ENCODE data around the gene ZNF221. TPM values are rescaled to one million over a fixed set of nuclear protein-coding genes. Genes with fewer than 3 reads are reported as not detected.

ZNF221 gene
- total and polyA plus RNA-seq, 2 experiments from 2014 or later, result 1.5 to 9.2 TPM

DNA sequence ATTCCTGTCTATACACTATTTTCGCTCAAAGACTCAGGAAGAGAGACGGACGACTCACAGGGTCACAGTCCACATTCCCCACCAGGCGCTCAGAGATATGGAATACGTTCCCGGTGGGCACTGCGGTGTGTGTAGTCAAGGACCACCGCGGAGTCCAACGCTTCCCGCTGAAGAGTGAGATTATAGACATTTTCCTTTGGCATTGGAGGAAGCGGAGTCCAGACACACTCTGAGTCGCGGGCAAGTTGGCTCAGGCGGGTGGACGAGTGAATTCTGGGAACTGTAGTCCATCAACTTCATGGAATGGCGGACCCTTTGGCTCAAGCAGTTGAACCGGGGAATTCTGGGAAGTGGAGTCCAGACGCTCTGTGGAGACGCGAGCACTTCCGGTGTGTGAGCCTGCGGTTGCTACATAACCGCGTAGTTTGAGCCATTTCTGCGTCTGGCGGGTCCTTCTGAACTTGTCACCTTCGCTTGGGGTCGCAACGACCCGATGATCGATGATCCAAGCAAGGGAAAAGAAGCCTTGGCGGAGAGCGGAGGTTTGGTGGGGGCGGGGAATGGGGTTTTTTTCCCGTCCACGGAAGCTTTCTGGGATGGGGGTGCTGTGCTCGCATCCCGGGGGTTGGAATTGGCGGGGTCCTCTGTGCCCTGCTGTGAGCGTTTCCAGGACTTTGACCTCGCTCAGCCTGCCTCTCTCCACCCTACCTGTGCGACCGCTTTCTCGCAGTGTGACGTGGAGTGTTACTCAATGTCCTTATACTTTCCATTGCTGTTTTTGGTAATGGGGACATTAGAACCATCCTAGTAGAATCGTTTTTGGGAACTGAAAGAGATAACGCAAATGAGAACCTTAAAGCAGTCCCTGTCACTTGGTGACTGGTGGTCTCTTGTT lies 51.8 kb downstream of the ZNF221 start, which contains the start of gene ZNF230 (continued):
- TF ChIP-seq ZNF462 (CRISPR knock-in tag; IDR thresholded peaks at IDR 0.05), result no peak

DNA sequence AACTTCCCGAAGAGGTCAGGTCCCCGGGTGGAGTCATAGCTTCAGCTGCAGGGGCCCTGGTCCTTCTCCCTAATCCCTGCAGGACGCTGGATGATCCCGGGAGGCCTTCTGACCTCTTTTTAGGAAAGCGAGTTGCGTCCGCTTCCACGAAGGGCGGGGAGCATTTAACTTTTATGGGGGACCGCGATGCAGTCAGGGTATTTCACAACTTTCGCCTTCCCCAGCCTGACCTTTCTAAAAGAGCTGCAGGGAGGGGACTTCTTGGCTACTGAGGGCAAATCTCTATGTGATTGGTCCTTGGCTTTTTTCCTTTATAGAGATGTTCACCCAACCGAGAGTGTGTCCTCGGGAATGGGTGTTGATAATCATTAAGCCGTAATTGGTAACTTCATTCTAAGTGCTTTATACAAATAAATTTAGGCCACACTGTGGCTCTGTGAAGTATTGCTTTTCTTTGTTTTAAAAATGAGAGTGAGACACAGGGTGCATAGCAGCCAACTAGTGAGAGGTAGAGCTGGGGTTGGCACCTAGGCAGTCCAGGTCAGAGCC lies 52.5 kb downstream of the ZNF221 start:
- Histone ChIP-seq H3K4me1 (ENCODE audit: insufficient read depth) (no peaks in the 10 kb centered on the region), H3K9me2 (ENCODE audit: insufficient read depth) (peaks cover 20% of the 10 kb centered on the region)
- H3K27ac Mint-ChIP-seq, result no peak overlapping the region
- no peak for TF ChIP-seq CREB1 (CRISPR knock-in tag; IDR thresholded peaks at IDR 0.05; ENCODE audit: low read depth)
- TF ChIP-seq CTCF (conservative IDR thresholded peaks at IDR 0.05; ENCODE audit: low read depth in 2 of 2), result no peak
- no peak for TF ChIP-seq ZNF331 (CRISPR knock-in tag; IDR thresholded peaks at IDR 0.05; ENCODE audit: low read depth)
- TF ChIP-seq ETS1 (IDR thresholded peaks at IDR 0.05), result no peak

More for the DNA sequence above, 52.5 kb downstream of the ZNF221 start:
- Histone ChIP-seq H3K79me2 (replicated peaks; ENCODE audit: insufficient read depth) (0 out of 2 replicates have a peak, but pooled peaks cover 8% of the 10 kb centered on the region), H3K36me3 (ENCODE audit: insufficient read depth) (peaks cover 3% of the 10 kb centered on the region), H4K20me1 (replicated peaks; ENCODE audit: insufficient read depth) (no peaks in the 10 kb centered on the region), H3F3A (replicated peaks; ENCODE audit: low read depth) (no peaks in the 10 kb centered on the region), H3K4me3 (peak overlapping the region; percentile 67), H2AFZ (peak overlapping the region; percentile 28), H3K27me3 (ENCODE audit: insufficient read depth) (no peaks in the 10 kb centered on the region), H3K27ac (ENCODE audit: low read depth) (no peak overlapping the region), H3K4me2 (peak overlapping the region; percentile 88)
- H3K9me3 Mint-ChIP-seq, result peaks cover 11% of the 10 kb centered on the region
- H3K4me1 Mint-ChIP-seq, result peaks cover 9% of the 10 kb centered on the region
- peak overlapping the region; percentile 93 for H3K4me3 Mint-ChIP-seq
- peaks cover 18% of the 10 kb centered on the region for H3K36me3 Mint-ChIP-seq (ENCODE audit: low read depth)
- H3K27me3 Mint-ChIP-seq (ENCODE audit: insufficient read depth, low read depth, poor library complexity), result peaks cover 9% of the 10 kb centered on the region
- peak; percentile 13 for ATAC-seq
- DNase-seq (ENCODE audit: low spot score), result peak; percentile 33

Measured in GM23338 (cell line).